ENCODE results near the gene HELZ. TPM values are rescaled to one million over a fixed set of nuclear protein-coding genes. Genes with fewer than 3 reads are reported as not detected.
A peak's percentile ranks its signal among the peaks of the same experiment; 100 is the strongest.

Gene HELZ
- total RNA-seq, 4 donors from 2014 or later: 21.0 to 47.0 (median 38.9) TPM

- H3K27ac ChIP-seq: no peak overlapping the region
- H3K4me1 ChIP-seq: peaks cover 8 to 10% of the 10 kb centered on the region in 2 donors
- in situ Hi-C loops (cut with MboI; ENCODE audit: low sequenced_read_pairs in 4 of 4) (loop anchor here in 1 of 4 donors (25.0 kb wide), 1 partner anchor 446 kb away; no protein-coding TSS in a partner anchor), intact Hi-C loops (cut with DNase I; ENCODE audit: low total_unique reads) (loop anchor here (2.0 to 5.0 kb wide), 2 partner anchors 251 to 441 kb away; no protein-coding TSS in a partner anchor)
- peak in 3 of 5 experiments; percentile 16 to 45 (median 31) for TF ChIP-seq CTCF (IDR thresholded peaks at IDR 0.05 in 4 of 5, conservative IDR thresholded peaks at IDR 0.05 in 1 of 5)
- TF ChIP-seq POLR2A (IDR thresholded peaks at IDR 0.05): no peak
- no peaks in the 10 kb centered on the region for H3K9me3 ChIP-seq
- ATAC-seq (peak in 1 of 2 donors; percentile 91), DNase-seq (no peak)
- H3K4me3 ChIP-seq: no peak overlapping the region
- H3K36me3 ChIP-seq: peaks cover 0 to 14% of the 10 kb centered on the region in 2 donors
- no peaks in the 10 kb centered on the region for H3K27me3 ChIP-seq
These were observed 87.0 kb downstream of the HELZ start for GRCh38 chr17:67157732-67158639.

DNA sequence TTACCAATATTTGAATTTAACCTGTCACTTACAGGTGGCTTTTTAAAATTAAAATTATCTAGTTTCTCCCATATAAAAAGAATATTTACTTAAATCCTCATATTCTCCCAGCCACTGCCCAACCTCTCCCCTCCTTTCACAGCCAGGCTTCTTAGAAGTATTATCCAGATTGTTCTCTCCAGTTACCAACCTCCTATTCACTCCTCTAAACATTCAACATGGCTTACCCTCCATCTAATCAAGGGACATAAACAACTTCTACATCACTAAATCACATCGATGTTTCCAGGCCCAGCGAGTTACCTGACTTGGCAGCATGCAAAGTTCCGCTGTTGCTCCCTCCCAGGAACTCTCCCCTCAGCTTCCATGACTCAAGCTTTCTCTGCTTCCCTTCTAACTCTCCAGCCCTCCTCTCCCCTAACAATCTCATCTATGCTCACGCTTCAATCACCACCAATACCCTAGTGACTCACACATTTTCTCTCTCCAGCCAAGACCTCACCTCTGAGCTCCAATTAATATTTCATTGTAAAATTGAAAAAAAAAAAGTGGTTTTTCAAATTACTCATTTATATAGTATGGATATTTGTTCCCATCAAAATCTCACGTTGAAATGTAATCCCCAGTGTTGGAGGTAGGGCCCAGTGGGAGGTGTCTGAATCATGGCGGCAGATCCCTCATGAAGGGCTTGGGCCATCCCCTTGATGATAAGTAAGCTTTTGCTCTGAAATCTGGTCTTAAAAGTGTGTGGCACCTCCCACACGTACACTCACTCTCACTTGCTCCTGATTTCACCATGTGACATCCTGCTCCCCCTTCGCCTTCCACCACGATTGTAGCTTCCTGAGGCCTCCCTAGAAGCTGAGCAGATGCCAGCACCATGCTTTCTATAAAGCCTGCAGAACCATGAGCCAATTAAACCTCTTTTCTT is 88.5 kb downstream of the HELZ start:
- no peak overlapping the region for H3K27ac ChIP-seq
- no peaks in the 10 kb centered on the region for H3K27me3 ChIP-seq
- no peak overlapping the region for H3K4me3 ChIP-seq
- intact Hi-C loops (cut with DNase I; ENCODE audit: low total_unique reads) (loop anchor here (5.0 kb wide), 1 partner anchor 439 kb away; no protein-coding TSS in a partner anchor), in situ Hi-C loops (cut with MboI; ENCODE audit: low sequenced_read_pairs in 4 of 4) (loop anchor here in 1 of 4 donors (25.0 kb wide), 1 partner anchor 444 kb away; no protein-coding TSS in a partner anchor)
- H3K9me3 ChIP-seq: no peaks in the 10 kb centered on the region
- no peak for TF ChIP-seq CTCF (IDR thresholded peaks at IDR 0.05 in 4 of 5, conservative IDR thresholded peaks at IDR 0.05 in 1 of 5)
- no peak for TF ChIP-seq POLR2A (IDR thresholded peaks at IDR 0.05)
- no peak for ATAC-seq
- H3K36me3 ChIP-seq: peaks cover 0 to 14% of the 10 kb centered on the region in 2 donors
- H3K4me1 ChIP-seq: peaks cover 4 to 5% of the 10 kb centered on the region in 2 donors
- no peak for DNase-seq

DNA sequence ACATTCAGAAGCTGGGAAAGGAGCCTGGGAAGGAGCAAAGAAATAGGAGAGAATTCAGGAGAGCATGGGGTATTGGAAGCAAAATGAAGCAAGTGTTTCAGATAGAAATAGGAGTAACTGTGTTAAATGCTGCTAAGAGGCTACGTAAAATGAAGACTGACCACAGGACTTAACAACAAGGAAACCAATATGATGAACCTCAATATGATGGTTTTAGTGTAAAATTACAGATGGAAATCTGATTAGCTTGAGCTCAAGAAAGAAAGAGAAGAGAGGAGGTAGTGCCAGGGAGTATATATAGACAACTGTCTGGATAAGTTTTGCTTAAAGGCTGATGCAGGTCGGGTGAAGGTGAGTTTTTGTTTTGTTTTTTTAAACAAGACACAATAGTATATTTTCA is 92.2 kb downstream of the HELZ start:
- Histone ChIP-seq H3K27me3 (no peaks in the 10 kb centered on the region), H3K27ac (no peak overlapping the region), H3K4me3 (no peak overlapping the region), H3K4me1 (no peaks in the 10 kb centered on the region), H3K36me3 (peaks cover 0 to 32% of the 10 kb centered on the region in 2 donors), H3K9me3 (no peaks in the 10 kb centered on the region)
- in situ Hi-C loops (cut with MboI; ENCODE audit: low sequenced_read_pairs in 4 of 4): loop anchor here in 1 of 4 donors (25.0 kb wide), 1 partner anchor 441 kb away; no protein-coding TSS in a partner anchor
- ATAC-seq (no peak), DNase-seq (no peak)
- intact Hi-C loops (cut with DNase I; ENCODE audit: low total_unique reads): no loop called here
- TF ChIP-seq POLR2A (IDR thresholded peaks at IDR 0.05): no peak
- TF ChIP-seq CTCF (IDR thresholded peaks at IDR 0.05 in 4 of 5, conservative IDR thresholded peaks at IDR 0.05 in 1 of 5): no peak

- TF ChIP-seq POLR2A (IDR thresholded peaks at IDR 0.05) (no peak), CTCF (IDR thresholded peaks at IDR 0.05 in 4 of 5, conservative IDR thresholded peaks at IDR 0.05 in 1 of 5) (no peak)
- H3K27me3 ChIP-seq: no peaks in the 10 kb centered on the region
- in situ Hi-C loops (cut with MboI; ENCODE audit: low sequenced_read_pairs in 4 of 4): loop anchor here in 1 of 4 donors (25.0 kb wide), 1 partner anchor 439 kb away; no protein-coding TSS in a partner anchor
- H3K27ac ChIP-seq: no peak overlapping the region
- H3K4me1 ChIP-seq: no peaks in the 10 kb centered on the region
- H3K9me3 ChIP-seq: no peaks in the 10 kb centered on the region
- ATAC-seq (no peak), DNase-seq (no peak)
- intact Hi-C loops (cut with DNase I; ENCODE audit: low total_unique reads): no loop called here
- peaks cover 0 to 43% of the 10 kb centered on the region in 2 donors for H3K36me3 ChIP-seq
- H3K4me3 ChIP-seq: no peak overlapping the region
These were observed 93.3 kb downstream of the HELZ start for GRCh38 chr17:67151717-67152116.

All from gastrocnemius medialis (tissue), 4 donors.